ENCODE results near the gene ECI2. TPM values are rescaled to one million over a fixed set of nuclear protein-coding genes. Genes with fewer than 3 reads are reported as not detected.

The ECI2 gene
- total and polyA plus RNA-seq, 2 of the 13 experiments (the other 11 are each of a cell fraction or from before 2014, with no cell fraction given): 78.5 to 228 TPM

DNA sequence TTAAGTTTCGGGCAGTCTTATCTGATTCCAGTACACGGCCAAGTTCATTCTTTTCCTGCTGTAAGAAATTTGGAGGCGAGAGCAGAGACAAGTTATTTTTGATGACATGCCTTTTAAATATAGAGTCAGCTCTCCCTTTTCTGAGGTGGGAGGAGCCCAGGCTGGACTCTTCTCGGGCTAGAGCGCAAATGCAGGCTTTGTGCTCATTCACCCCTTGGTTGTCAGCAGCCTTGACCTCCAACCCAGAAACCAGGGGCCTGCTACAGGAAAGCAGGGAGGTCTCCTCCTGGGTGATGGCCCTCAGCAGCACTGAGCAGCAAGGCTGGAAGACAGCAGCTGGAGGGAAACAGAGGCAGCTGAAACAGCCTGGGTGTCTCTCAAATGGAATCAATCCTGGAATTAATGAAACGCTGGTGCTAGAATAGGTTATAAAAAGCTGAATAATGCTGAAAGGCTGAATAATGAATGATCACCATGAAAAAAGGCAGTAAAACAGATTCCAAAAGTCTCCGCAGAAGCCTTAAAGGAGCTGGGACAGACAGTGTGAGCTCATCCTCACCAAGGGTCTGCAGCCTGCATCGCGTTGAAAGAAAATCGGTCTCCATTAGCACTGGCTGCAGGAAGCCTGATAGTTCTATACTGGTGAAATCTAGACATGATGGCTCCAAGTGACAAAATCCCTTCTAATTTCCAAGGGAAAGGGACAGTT, 28.2 kb upstream of the ECI2 start:
- in situ Hi-C loops (cut with HindIII; ENCODE audit: extremely low pct_ligation_motif_present, low pct_unique_long_range_greater_than_20kb): no loop called here
- TF ChIP-seq PPARG (CRISPR knock-in tag; conservative IDR thresholded peaks at IDR 0.05) (0 out of 2 replicates have a peak, but pooled peaks have one; percentile 25), ZNF574 (CRISPR knock-in tag; IDR thresholded peaks at IDR 0.05) (no peak), NR2F6 (IDR thresholded peaks at IDR 0.05) (peak; percentile 20; the same call in 1 of the 2 replicates), NR2F6 (CRISPR knock-in tag; IDR thresholded peaks at IDR 0.05) (peak; percentile 55; the same call in 1 of the 2 replicates), KLF11 (CRISPR knock-in tag; IDR thresholded peaks at IDR 0.05) (no peak), SPEN (CRISPR knock-in tag; IDR thresholded peaks at IDR 0.05; ENCODE audit: low read depth) (no peak), MEIS1 (CRISPR knock-in tag; IDR thresholded peaks at IDR 0.05; ENCODE audit: borderline replicate concordance) (no peak), ZNF33B (CRISPR knock-in tag; IDR thresholded peaks at IDR 0.05) (no peak), RXRB (CRISPR knock-in tag; IDR thresholded peaks at IDR 0.05; ENCODE audit: borderline replicate concordance) (peak; percentile 24; the same call in 1 of the 2 replicates), ZNF781 (CRISPR knock-in tag; IDR thresholded peaks at IDR 0.05; ENCODE audit: borderline replicate concordance, not compliant biosample characterization) (no peak)
- TF ChIP-seq, protein P1, sequence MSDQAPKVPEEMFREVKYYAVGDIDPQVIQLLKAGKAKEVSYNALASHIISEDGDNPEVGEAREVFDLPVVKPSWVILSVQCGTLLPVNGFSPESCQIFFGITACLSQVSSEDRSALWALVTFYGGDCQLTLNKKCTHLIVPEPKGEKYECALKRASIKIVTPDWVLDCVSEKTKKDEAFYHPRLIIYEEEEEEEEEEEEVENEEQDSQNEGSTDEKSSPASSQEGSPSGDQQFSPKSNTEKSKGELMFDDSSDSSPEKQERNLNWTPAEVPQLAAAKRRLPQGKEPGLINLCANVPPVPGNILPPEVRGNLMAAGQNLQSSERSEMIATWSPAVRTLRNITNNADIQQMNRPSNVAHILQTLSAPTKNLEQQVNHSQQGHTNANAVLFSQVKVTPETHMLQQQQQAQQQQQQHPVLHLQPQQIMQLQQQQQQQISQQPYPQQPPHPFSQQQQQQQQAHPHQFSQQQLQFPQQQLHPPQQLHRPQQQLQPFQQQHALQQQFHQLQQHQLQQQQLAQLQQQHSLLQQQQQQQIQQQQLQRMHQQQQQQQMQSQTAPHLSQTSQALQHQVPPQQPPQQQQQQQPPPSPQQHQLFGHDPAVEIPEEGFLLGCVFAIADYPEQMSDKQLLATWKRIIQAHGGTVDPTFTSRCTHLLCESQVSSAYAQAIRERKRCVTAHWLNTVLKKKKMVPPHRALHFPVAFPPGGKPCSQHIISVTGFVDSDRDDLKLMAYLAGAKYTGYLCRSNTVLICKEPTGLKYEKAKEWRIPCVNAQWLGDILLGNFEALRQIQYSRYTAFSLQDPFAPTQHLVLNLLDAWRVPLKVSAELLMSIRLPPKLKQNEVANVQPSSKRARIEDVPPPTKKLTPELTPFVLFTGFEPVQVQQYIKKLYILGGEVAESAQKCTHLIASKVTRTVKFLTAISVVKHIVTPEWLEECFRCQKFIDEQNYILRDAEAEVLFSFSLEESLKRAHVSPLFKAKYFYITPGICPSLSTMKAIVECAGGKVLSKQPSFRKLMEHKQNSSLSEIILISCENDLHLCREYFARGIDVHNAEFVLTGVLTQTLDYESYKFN (CRISPR knock-in tag; conservative IDR thresholded peaks at IDR 0.05): 0 out of 2 replicates have a peak, but pooled peaks have one; percentile 19
- TF ChIP-seq, protein P2, sequence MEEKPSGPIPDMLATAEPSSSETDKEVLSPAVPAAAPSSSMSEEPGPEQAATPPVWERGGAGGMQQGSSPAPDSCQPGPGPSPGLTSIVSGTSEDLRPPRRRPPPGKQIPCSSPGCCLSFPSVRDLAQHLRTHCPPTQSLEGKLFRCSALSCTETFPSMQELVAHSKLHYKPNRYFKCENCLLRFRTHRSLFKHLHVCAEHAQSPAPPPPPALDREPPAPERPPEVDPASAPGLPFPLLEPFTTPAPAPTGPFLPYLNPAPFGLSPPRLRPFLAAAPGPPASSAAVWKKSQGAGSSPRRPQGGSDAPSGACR (CRISPR knock-in tag; IDR thresholded peaks at IDR 0.05): no peak
- TF ChIP-seq, protein P3, sequence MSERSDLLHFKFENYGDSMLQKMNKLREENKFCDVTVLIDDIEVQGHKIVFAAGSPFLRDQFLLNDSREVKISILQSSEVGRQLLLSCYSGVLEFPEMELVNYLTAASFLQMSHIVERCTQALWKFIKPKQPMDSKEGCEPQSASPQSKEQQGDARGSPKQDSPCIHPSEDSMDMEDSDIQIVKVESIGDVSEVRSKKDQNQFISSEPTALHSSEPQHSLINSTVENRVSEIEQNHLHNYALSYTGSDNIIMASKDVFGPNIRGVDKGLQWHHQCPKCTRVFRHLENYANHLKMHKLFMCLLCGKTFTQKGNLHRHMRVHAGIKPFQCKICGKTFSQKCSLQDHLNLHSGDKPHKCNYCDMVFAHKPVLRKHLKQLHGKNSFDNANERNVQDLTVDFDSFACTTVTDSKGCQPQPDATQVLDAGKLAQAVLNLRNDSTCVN (CRISPR knock-in tag; IDR thresholded peaks at IDR 0.05; ENCODE audit: borderline replicate concordance): no peak

More for the DNA sequence above, 28.2 kb upstream of the ECI2 start:
- Histone ChIP-seq H3K9me3 (ENCODE audit: low read length) (0 out of 2 replicates have a peak, but pooled peaks cover 3% of the 10 kb centered on the region), H3K27ac (ENCODE audit: extremely low read length, insufficient read depth, low read length) (no peak overlapping the region), H3K36me3 (replicated peaks in 1 of 2; ENCODE audit: control insufficient read depth in 1 of 2, insufficient read depth in 2 of 2, low read length in 2 of 2) (no peaks in the 10 kb centered on the region), H3K27me3 (ENCODE audit: control insufficient read depth in 1 of 2, insufficient read depth in 2 of 2, low read length in 2 of 2) (peaks cover 0 to 32% of the 10 kb centered on the region in 2 experiments; a peak in 3 of 5 replicates), H3K4me2 (ENCODE audit: low read depth, low read length) (peak overlapping the region; percentile 65), H3K9ac (ENCODE audit: insufficient read depth, low read depth, low read length) (no peak overlapping the region), H2AFZ (ENCODE audit: low read length) (no peak overlapping the region), H4K20me1 (ENCODE audit: insufficient read depth, low read length) (no peaks in the 10 kb centered on the region), H3K4me1 (ENCODE audit: insufficient read depth, low read length) (peaks cover 27% of the 10 kb centered on the region), H3K4me3 (replicated peaks in 1 of 3; ENCODE audit: insufficient read depth in 1 of 3, low read depth in 2 of 3, low read length in 3 of 3) (0 out of 6 replicates have a peak overlapping the region, but pooled peaks of 1 of the 3 experiments have one; percentile 2), H3K79me2 (ENCODE audit: insufficient read depth, low read length) (no peaks in the 10 kb centered on the region)
- intact Hi-C loops (cut with micrococcal nuclease; ENCODE audit: unreplicated experiment): loop anchor here (5.0 kb wide), 1 partner anchor 49 kb away; no protein-coding TSS in a partner anchor
- ChIA-PET POLR2A (interaction anchor here (0.9 to 1.3 kb wide), 2 partner anchors 27 to 143 kb away, joined by 3 read pairs; partner anchors contain the start of gene ECI2), CTCF (ENCODE audit: low intra/inter-chr PET ratio, low total read pairs) (no interaction called here)
- 51% methylated on average over 10 of the region's 10 CpGs for WGBS (ENCODE audit: low lambda C conversion rate)
- FAIRE-seq (no peak), ATAC-seq (peak; percentile 41), DNase-seq (ENCODE audit: low spot score) (no peak)
- BruUV-seq (replicated peaks): no TSS peak

Data from HepG2 (cell line).